SK-N-SH (cell line): ENCODE results near the gene KRT20.

Source experiments
- CTCF ChIP-seq: fragments of 200-600 bp; sonication (generic); IDR thresholded peaks from 2 replicates; pipeline ENCODE4 v1.6.1; 2017; ENCODE audit warnings: antibody characterized with exemption, mild to moderate bottlenecking, moderate library complexity
- EZH2phosphoT487 ChIP-seq: fragments of 200-600 bp; sonication (generic); IDR thresholded peaks from 2 replicates; pipeline ENCODE4 v1.6.1; 2017; ENCODE audit warnings: low read depth, mixed run types, mild to moderate bottlenecking, antibody characterized with exemption, moderate library complexity, borderline replicate concordance
- FOXJ3 ChIP-seq: sonication (generic); formaldehyde crosslinking; IDR thresholded peaks from 2 replicates; pipeline ENCODE4 v1.5.1; 2020; ENCODE audit warnings: mild to moderate bottlenecking, missing genetic modification reagents
- MEF2A ChIP-seq: IDR thresholded peaks from 2 replicates; pipeline ENCODE4 v1.4.0; 2012; ENCODE audit warnings: low read depth, borderline replicate concordance
- NFIC ChIP-seq: IDR thresholded peaks from 2 replicates; pipeline ENCODE4 v1.4.0; 2012; ENCODE audit warnings: borderline replicate concordance
- SIN3A ChIP-seq: IDR thresholded peaks from 2 replicates; pipeline ENCODE4 v1.6.1; 2012; ENCODE audit warnings: low read depth, mild to moderate bottlenecking, low read length, moderate library complexity, borderline replicate concordance
- TEAD4 ChIP-seq: IDR thresholded peaks from 2 replicates; pipeline ENCODE4 v1.4.0; 2012; ENCODE audit warnings: mild to moderate bottlenecking, borderline replicate concordance; ENCODE audit not compliant: insufficient read depth
- TF ChIP-seq, protein P1 (sequence below): IDR thresholded peaks from 2 replicates; pipeline ENCODE4 v1.4.0; 2012; ENCODE audit warnings: low read depth

DNA sequence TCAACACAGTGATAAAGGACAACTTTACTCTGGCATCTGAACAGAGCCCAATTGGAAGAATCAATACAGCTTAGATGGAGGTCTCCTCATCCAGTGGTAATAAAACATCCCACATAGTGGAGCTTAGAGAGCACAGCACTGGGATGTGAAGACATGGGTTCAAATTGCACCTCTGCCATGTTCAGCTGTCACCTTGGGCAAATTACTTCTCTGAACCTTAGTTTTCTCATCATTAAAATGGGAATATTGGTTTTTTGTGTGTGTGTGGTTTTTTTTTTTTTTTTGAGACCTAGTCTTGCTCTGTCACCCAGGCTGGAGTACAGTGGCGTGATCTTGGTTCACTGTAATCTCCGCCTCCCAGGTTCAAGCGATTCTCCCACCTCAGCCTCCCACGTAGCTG, 49.0 kb downstream of the KRT20 start:
- no peak for TF ChIP-seq CTCF
- TF ChIP-seq, protein P1, sequence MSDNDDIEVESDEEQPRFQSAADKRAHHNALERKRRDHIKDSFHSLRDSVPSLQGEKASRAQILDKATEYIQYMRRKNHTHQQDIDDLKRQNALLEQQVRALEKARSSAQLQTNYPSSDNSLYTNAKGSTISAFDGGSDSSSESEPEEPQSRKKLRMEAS: no peak
- no peak for TF ChIP-seq NFIC
- TF ChIP-seq EZH2phosphoT487: no peak
- no peak for TF ChIP-seq FOXJ3 (CRISPR knock-in tag)
- TF ChIP-seq SIN3A: no peak
- no peak for TF ChIP-seq TEAD4
- no peak for TF ChIP-seq MEF2A
